ENCODE results near the gene TEDC2.

Gene TEDC2

GRCh38 chr16:2499454-2499853 is 39.5 kb downstream of the TEDC2 start:
- no peak for TF ChIP-seq CTCF (IDR thresholded peaks at IDR 0.05)

GRCh38 chr16:2499890-2500429 is 40.1 kb downstream of the TEDC2 start:
- no peak for TF ChIP-seq CTCF (IDR thresholded peaks at IDR 0.05)

GRCh38 chr16:2500430-2500917 is 40.6 kb downstream of the TEDC2 start:
- TF ChIP-seq CTCF (IDR thresholded peaks at IDR 0.05): no peak

GRCh38 chr16:2500918-2501750 is 41.2 kb downstream of the TEDC2 start:
- peak; percentile 94 for TF ChIP-seq CTCF (IDR thresholded peaks at IDR 0.05)

- TF ChIP-seq CTCF (IDR thresholded peaks at IDR 0.05): no peak
Observed at GRCh38 chr16:2501946-2502895, 42.3 kb downstream of the TEDC2 start.

GRCh38 chr16:2505695-2506094 is 45.8 kb downstream of the TEDC2 start:
- TF ChIP-seq CTCF (IDR thresholded peaks at IDR 0.05): no peak

GRCh38 chr16:2507052-2507659 is 47.2 kb downstream of the TEDC2 start:
- TF ChIP-seq CTCF (IDR thresholded peaks at IDR 0.05): no peak

Measured in LNCAP (cell line).